DND-41 (cell line): ENCODE results near the gene HSP90B1.

ENCODE experiments used
- ATAC-seq: fragments of 200-7000 bp; cut with Tn5 transposase; 3 replicates; pipeline ENCODE4 v1.9.1; 2021; ENCODE audit warnings: low read depth; ENCODE audit not compliant: insufficient read depth
- DNase-seq: peaks from one replicate; pipeline ENCODE4 v3.0.0-alpha.2; 2020
- H2AFZ ChIP-seq: 2 replicates; pipeline ENCODE4 v1.6.0; 2012; ENCODE audit warnings: low read depth, low read length
- H3K27ac ChIP-seq: 2 replicates; pipeline ENCODE4 v1.5.1; 2012; ENCODE audit warnings: low read length, inconsistent platforms
- H3K27me3 ChIP-seq: fragments of 200-600 bp; sonication (generic); 2 replicates; pipeline ENCODE4 v1.6.0; 2012; ENCODE audit warnings: low read length, mild to moderate bottlenecking, inconsistent platforms; ENCODE audit not compliant: insufficient read depth, poor library complexity
- H3K36me3 ChIP-seq: 2 replicates; pipeline ENCODE4 v1.5.1; 2012; ENCODE audit warnings: low read length, inconsistent platforms; ENCODE audit not compliant: insufficient read depth
- H3K4me1 ChIP-seq: 2 replicates; pipeline ENCODE4 v1.5.1; 2012; ENCODE audit warnings: mild to moderate bottlenecking, low read length; ENCODE audit not compliant: insufficient read depth
- H3K4me2 ChIP-seq: 2 replicates; pipeline ENCODE4 v1.6.0; 2012; ENCODE audit warnings: mild to moderate bottlenecking, moderate library complexity, low read length, inconsistent platforms; ENCODE audit not compliant: insufficient read depth
- H3K4me3 ChIP-seq, 2 experiments: fragments of 200-600 bp in 1 of 2; shearing (Covaris generic) in 1 of 2; 2 replicates each; pipeline ENCODE4 v1.5.1; 2012 to 2016; ENCODE audit warnings: inconsistent platforms in 2 of 2, low read length in 2 of 2, mild to moderate bottlenecking in 2 of 2, low read depth in 1 of 2, moderate library complexity in 1 of 2
- H3K79me2 ChIP-seq: 2 replicates; pipeline ENCODE4 v1.6.0; 2012; ENCODE audit warnings: low read length, inconsistent platforms; ENCODE audit not compliant: insufficient read depth
- H3K9ac ChIP-seq: 2 replicates; pipeline ENCODE4 v1.6.0; 2012; ENCODE audit warnings: low read depth, mild to moderate bottlenecking, inconsistent platforms, low read length, moderate library complexity
- H3K9me3 ChIP-seq: 2 replicates; pipeline ENCODE4 v1.5.1; 2012; ENCODE audit warnings: low read length, moderate library complexity, mild to moderate bottlenecking, inconsistent platforms; ENCODE audit not compliant: insufficient read depth, severe bottlenecking
- H4K20me1 ChIP-seq: 2 replicates; pipeline ENCODE4 v1.6.0; 2012; ENCODE audit warnings: low read length; ENCODE audit not compliant: insufficient read depth
- CTCF ChIP-seq: IDR thresholded peaks from 2 replicates; pipeline ENCODE4 v1.5.1; 2012; ENCODE audit warnings: borderline replicate concordance, low read length, moderate library complexity, mild to moderate bottlenecking; ENCODE audit not compliant: poor library complexity, severe bottlenecking; ENCODE audit errors: extremely low read depth
- EZH2 ChIP-seq: IDR thresholded peaks from 3 replicates; pipeline ENCODE4 v1.6.1; 2012; ENCODE audit warnings: borderline replicate concordance, low read depth, mild to moderate bottlenecking, moderate library complexity, low read length, inconsistent platforms; ENCODE audit not compliant: severe bottlenecking

Gene HSP90B1

GRCh38 chr12:103969391-103969790, 39.2 kb downstream of the HSP90B1 start:
- H3K4me2 ChIP-seq, result peak overlapping the region; percentile 39; the same call in 1 of the 2 replicates
- DNase-seq (no peak), ATAC-seq (no peak)
- H3K9me3 ChIP-seq, result no peaks in the 10 kb centered on the region
- peaks cover 36% of the 10 kb centered on the region for H3K4me1 ChIP-seq
- H3K27me3 ChIP-seq, result no peaks in the 10 kb centered on the region
- no peak overlapping the region for H2AFZ ChIP-seq
- peaks cover 99% of the 10 kb centered on the region for H3K79me2 ChIP-seq
- no peak overlapping the region for H3K27ac ChIP-seq
- no peak for TF ChIP-seq EZH2
- TF ChIP-seq CTCF, result no peak
- peaks cover 39% of the 10 kb centered on the region for H4K20me1 ChIP-seq
- H3K4me3 ChIP-seq, result no peak overlapping the region
- H3K36me3 ChIP-seq, result peaks cover 36% of the 10 kb centered on the region
- no peak overlapping the region for H3K9ac ChIP-seq

GRCh38 chr12:103973909-103974308, 43.7 kb downstream of the HSP90B1 start:
- peaks cover 62% of the 10 kb centered on the region for H3K36me3 ChIP-seq
- no peak overlapping the region for H3K9ac ChIP-seq
- H3K27ac ChIP-seq, result no peak overlapping the region
- H3K4me1 ChIP-seq, result peaks cover 9% of the 10 kb centered on the region
- H4K20me1 ChIP-seq, result peaks cover 60% of the 10 kb centered on the region
- TF ChIP-seq EZH2, result no peak
- H3K9me3 ChIP-seq, result no peaks in the 10 kb centered on the region
- H3K79me2 ChIP-seq, result peaks cover 98% of the 10 kb centered on the region
- DNase-seq, result no peak
- no peak overlapping the region for H3K4me3 ChIP-seq
- H3K4me2 ChIP-seq, result no peak overlapping the region
- ATAC-seq, result no peak
- no peak overlapping the region for H2AFZ ChIP-seq
- no peaks in the 10 kb centered on the region for H3K27me3 ChIP-seq

- Histone ChIP-seq H3K36me3 (peaks cover 68% of the 10 kb centered on the region), H4K20me1 (peaks cover 51% of the 10 kb centered on the region; the same call in 1 of the 2 replicates), H3K4me1 (0 out of 2 replicates have a peak, but pooled peaks cover 3% of the 10 kb centered on the region), H2AFZ (no peak overlapping the region), H3K79me2 (peaks cover 84% of the 10 kb centered on the region), H3K9me3 (no peaks in the 10 kb centered on the region), H3K27me3 (no peaks in the 10 kb centered on the region), H3K4me2 (no peak overlapping the region), H3K4me3 (no peak overlapping the region), H3K27ac (no peak overlapping the region), H3K9ac (no peak overlapping the region)
- no peak for ATAC-seq
- TF ChIP-seq EZH2 (no peak), CTCF (no peak)
- no peak for DNase-seq
Measured at GRCh38 chr12:103975368-103975767, 45.2 kb downstream of the HSP90B1 start.

- Histone ChIP-seq H3K27ac (no peak overlapping the region), H3K4me3 (no peak overlapping the region), H3K4me2 (no peak overlapping the region), H2AFZ (no peak overlapping the region), H3K36me3 (peaks cover 89% of the 10 kb centered on the region), H3K27me3 (no peaks in the 10 kb centered on the region), H3K79me2 (peaks cover 53% of the 10 kb centered on the region), H4K20me1 (peaks cover 35% of the 10 kb centered on the region; the same call in 1 of the 2 replicates), H3K9ac (no peak overlapping the region), H3K4me1 (no peaks in the 10 kb centered on the region), H3K9me3 (no peaks in the 10 kb centered on the region)
- TF ChIP-seq CTCF (no peak), EZH2 (no peak)
- DNase-seq (no peak), ATAC-seq (no peak)
Measured at GRCh38 chr12:103978384-103978982, 48.3 kb downstream of the HSP90B1 start.
